K562 (cell line): ENCODE results near the gene CNTFR. TPM values are rescaled to one million over a fixed set of nuclear protein-coding genes. Genes with fewer than 3 reads are reported as not detected.

ENCODE experiments used
- CEBPB ChIP-seq: fragments of 450-650 bp; IDR thresholded peaks from 2 replicates; pipeline ENCODE4 v1.6.1; 2016; ENCODE audit warnings: missing genetic modification characterization, missing compliant biosample characterization
- DIDO1 ChIP-seq: fragments of 450-650 bp; IDR thresholded peaks from 2 replicates; pipeline ENCODE4 v1.6.1; 2016; ENCODE audit warnings: low read depth, missing biosample characterization, missing genetic modification characterization
- E2F3 ChIP-seq: fragments of 250-450 bp; sonication (Bioruptor Pico); IDR thresholded peaks from 2 replicates; pipeline ENCODE4 v1.4.0; 2020; ENCODE audit warnings: mild to moderate bottlenecking
- HNRNPUL1 ChIP-seq: fragments of 200-400 bp; formaldehyde crosslinking; IDR thresholded peaks from 2 replicates; pipeline ENCODE4 v1.6.1; 2017; ENCODE audit warnings: low read length
- JUN ChIP-seq, 2 experiments: sonication (generic) in 1 of 2; formaldehyde crosslinking in 1 of 2; IDR thresholded peaks; 2 replicates each; pipeline versions ENCODE4 v1.6.1 to v1.8.0; 2012 to 2022; ENCODE audit warnings: borderline replicate concordance in 2 of 2, mild to moderate bottlenecking in 2 of 2, improper control_type of control experiment in 1 of 2, low read depth in 1 of 2, low read length in 1 of 2, missing genetic modification reagents in 1 of 2
- MYBL2 ChIP-seq, 2 experiments: fragments of 450-650 bp in 1 of 2; sonication (generic) in 1 of 2; formaldehyde crosslinking in 1 of 2; IDR thresholded peaks; 2 replicates each; pipeline versions ENCODE4 v1.6.1 to v1.8.1; 2017 to 2022; ENCODE audit warnings: borderline replicate concordance in 1 of 2, inconsistent platforms in 1 of 2, low read depth in 1 of 2, mild to moderate bottlenecking in 1 of 2, missing genetic modification reagents in 1 of 2, moderate library complexity in 1 of 2
- PHF8 ChIP-seq: fragments of 200-600 bp; sonication (generic); IDR thresholded peaks from 2 replicates; pipeline ENCODE4 v1.6.1; 2012; ENCODE audit warnings: mixed run types, mild to moderate bottlenecking, inconsistent platforms, low read length, moderate library complexity, borderline replicate concordance
- POLR2AphosphoS2 ChIP-seq: IDR thresholded peaks from 2 replicates; pipeline ENCODE4 v1.6.1; 2012; ENCODE audit warnings: low read length, improper control_type of control experiment
- PTBP1 ChIP-seq: fragments of 200-400 bp; formaldehyde crosslinking; IDR thresholded peaks from 2 replicates; pipeline ENCODE4 v1.6.1; 2017; ENCODE audit warnings: low read depth, low read length
- RB1 ChIP-seq: fragments of 450-650 bp; IDR thresholded peaks from 2 replicates; pipeline ENCODE4 v1.6.1; 2017; ENCODE audit warnings: low read depth, mild to moderate bottlenecking
- ZNF274 ChIP-seq: IDR thresholded peaks from 2 replicates; pipeline ENCODE4 v1.6.1; 2011; ENCODE audit warnings: low read depth, mild to moderate bottlenecking, low read length, moderate library complexity, borderline replicate concordance
- ZNF431 ChIP-seq: sonication (generic); formaldehyde crosslinking; IDR thresholded peaks from 2 replicates; pipeline ENCODE4 v1.8.0; 2022; ENCODE audit warnings: mild to moderate bottlenecking, missing genetic modification reagents
- polyA plus RNA-seq, 8 experiments: library from polyadenylated mRNA; depleted of rRNA in 4 of 8; stranded (reverse) in 5 of 8; unstranded in 3 of 8; fragments of >200 nt; fragmentation: Nextera tagmentation in 2 of 8; fragmentation: Illumina TruSeq in 1 of 8; extraction: Ambion mirVana in 2 of 8; extraction: Trizol in 1 of 8; gene quantifications; 2 replicates each; pipeline versions ENCODE4 v1.2.1 to v1.2.3, GENCODE V29; 2011 to 2014; ENCODE audit warnings: inconsistent platforms in 1 of 8, missing spikeins in 1 of 8
- total RNA-seq, 7 experiments: library from RNA; depleted of rRNA in 6 of 7; stranded (reverse); fragments of >200 nt in 6 of 7; fragmentation: Illumina TruSeq in 2 of 7; extraction: Trizol in 2 of 7; gene quantifications; 2 replicates each; pipeline versions ENCODE4 v1.2.1 to v1.2.3, GENCODE V29; 2011 to 2021; ENCODE audit warnings: low replicate concordance in 1 of 7
- TF ChIP-seq, protein P1 (sequence below): fragments of 450-650 bp; IDR thresholded peaks from 2 replicates; pipeline ENCODE4 v1.6.1; 2016; ENCODE audit warnings: missing biosample characterization, missing genetic modification characterization

CNTFR gene
- total and polyA plus RNA-seq, 9 of the 15 experiments (the other 6 are each of a cell fraction or from before 2014, with no cell fraction given) = not detected

DNA sequence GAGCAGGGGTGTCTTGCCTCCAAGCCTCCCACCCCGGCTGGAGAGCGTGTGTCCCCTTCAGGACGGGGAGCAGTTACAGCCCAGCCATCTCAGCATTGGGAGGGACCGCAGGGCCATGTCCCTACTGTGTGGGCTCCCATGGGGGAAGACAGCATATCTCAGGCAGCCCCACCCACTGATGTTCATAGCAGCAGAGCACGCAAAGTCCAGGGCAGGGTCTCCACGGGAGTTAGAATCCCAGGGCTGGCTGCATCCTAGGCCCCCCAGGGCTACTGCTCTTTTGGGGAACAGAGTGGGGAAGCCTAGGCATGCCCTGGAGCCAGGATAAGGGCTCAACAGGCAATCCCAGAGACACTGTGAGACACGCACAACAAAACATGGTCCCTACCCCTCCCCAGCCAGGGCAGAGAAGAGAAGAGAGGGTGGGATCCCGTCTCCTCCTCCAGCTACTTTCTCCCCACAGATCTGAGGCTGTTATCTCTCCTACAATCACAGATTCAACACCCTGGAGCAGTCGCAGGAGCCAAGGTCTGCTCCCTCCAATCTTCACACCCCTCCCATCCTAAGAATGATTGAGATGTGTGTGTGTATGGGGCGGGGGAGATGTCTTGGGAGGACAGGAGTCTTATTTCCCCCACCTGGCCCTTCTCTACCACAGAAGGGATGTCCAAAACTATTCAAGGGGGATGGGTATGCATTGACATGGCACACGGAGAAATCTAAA lies 3.4 kb downstream of the CNTFR start (continued):
- TF ChIP-seq JUN (IDR thresholded peaks at IDR 0.05; ENCODE audit: borderline replicate concordance, low read depth, low read length) = no peak
- no peak for TF ChIP-seq JUN (CRISPR knock-in tag; IDR thresholded peaks at IDR 0.05; ENCODE audit: borderline replicate concordance)
- TF ChIP-seq RB1 = no peak
- no peak for TF ChIP-seq CEBPB
- TF ChIP-seq PHF8 = no peak
- TF ChIP-seq, protein P1, sequence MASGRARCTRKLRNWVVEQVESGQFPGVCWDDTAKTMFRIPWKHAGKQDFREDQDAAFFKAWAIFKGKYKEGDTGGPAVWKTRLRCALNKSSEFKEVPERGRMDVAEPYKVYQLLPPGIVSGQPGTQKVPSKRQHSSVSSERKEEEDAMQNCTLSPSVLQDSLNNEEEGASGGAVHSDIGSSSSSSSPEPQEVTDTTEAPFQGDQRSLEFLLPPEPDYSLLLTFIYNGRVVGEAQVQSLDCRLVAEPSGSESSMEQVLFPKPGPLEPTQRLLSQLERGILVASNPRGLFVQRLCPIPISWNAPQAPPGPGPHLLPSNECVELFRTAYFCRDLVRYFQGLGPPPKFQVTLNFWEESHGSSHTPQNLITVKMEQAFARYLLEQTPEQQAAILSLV = no peak
- TF ChIP-seq DIDO1 (tag) = no peak
- TF ChIP-seq MYBL2 (IDR thresholded peaks at IDR 0.05; ENCODE audit: low read depth) = no peak
- TF ChIP-seq MYBL2 (CRISPR knock-in tag; IDR thresholded peaks at IDR 0.05; ENCODE audit: borderline replicate concordance) = no peak
- no peak for TF ChIP-seq E2F3 (CRISPR knock-in tag)
- no peak for TF ChIP-seq ZNF274
- TF ChIP-seq HNRNPUL1 = no peak
- no peak for TF ChIP-seq POLR2AphosphoS2
- no peak for TF ChIP-seq PTBP1
- no peak for TF ChIP-seq ZNF431 (CRISPR knock-in tag)
